ENCODE results near the gene ZNF365.

ZNF365 gene

GRCh38 chr10:62426086-62426485, 51.9 kb downstream of the ZNF365 start:
- no peak for TF ChIP-seq CTCF (IDR thresholded peaks at IDR 0.05; ENCODE audit: low read depth, low read length, missing control alignments)
- in situ Hi-C loops (cut with HindIII; ENCODE audit: low sequenced_read_pairs) = no loop called here
- H3K4me3 ChIP-seq (ENCODE audit: low read depth, low read length) = no peak overlapping the region
- no peak for DNase-seq (ENCODE audit: low read depth)

GRCh38 chr10:62426600-62426999, 52.4 kb downstream of the ZNF365 start:
- H3K4me3 ChIP-seq (ENCODE audit: low read depth, low read length) = no peak overlapping the region
- TF ChIP-seq CTCF (IDR thresholded peaks at IDR 0.05; ENCODE audit: low read depth, low read length, missing control alignments) = no peak
- in situ Hi-C loops (cut with HindIII; ENCODE audit: low sequenced_read_pairs) = no loop called here
- no peak for DNase-seq (ENCODE audit: low read depth)

- no peak for TF ChIP-seq CTCF (IDR thresholded peaks at IDR 0.05; ENCODE audit: low read depth, low read length, missing control alignments)
- DNase-seq (ENCODE audit: low read depth) = no peak
- in situ Hi-C loops (cut with HindIII; ENCODE audit: low sequenced_read_pairs) = no loop called here
- H3K4me3 ChIP-seq (ENCODE audit: low read depth, low read length) = no peak overlapping the region
These were observed 56.7 kb downstream of the ZNF365 start for GRCh38 chr10:62430881-62431280.

GRCh38 chr10:62433181-62433692, 59.1 kb downstream of the ZNF365 start:
- no peak for TF ChIP-seq CTCF (IDR thresholded peaks at IDR 0.05; ENCODE audit: low read depth, low read length, missing control alignments)
- peak; percentile 90 for DNase-seq (ENCODE audit: low read depth)
- in situ Hi-C loops (cut with HindIII; ENCODE audit: low sequenced_read_pairs) = no loop called here
- no peak overlapping the region for H3K4me3 ChIP-seq (ENCODE audit: low read depth, low read length)

- in situ Hi-C loops (cut with HindIII; ENCODE audit: low sequenced_read_pairs) = no loop called here
- TF ChIP-seq CTCF (IDR thresholded peaks at IDR 0.05; ENCODE audit: low read depth, low read length, missing control alignments) = no peak
- no peak overlapping the region for H3K4me3 ChIP-seq (ENCODE audit: low read depth, low read length)
- no peak for DNase-seq (ENCODE audit: low read depth)
These were observed 59.7 kb downstream of the ZNF365 start for GRCh38 chr10:62433901-62434300.

- in situ Hi-C loops (cut with HindIII; ENCODE audit: low sequenced_read_pairs) = no loop called here
- no peak overlapping the region for H3K4me3 ChIP-seq (ENCODE audit: low read depth, low read length)
- TF ChIP-seq CTCF (IDR thresholded peaks at IDR 0.05; ENCODE audit: low read depth, low read length, missing control alignments) = peak; percentile 60
- peak; percentile 75 for DNase-seq (ENCODE audit: low read depth)
These were observed 63.5 kb downstream of the ZNF365 start for GRCh38 chr10:62437696-62438095.

GRCh38 chr10:62442006-62442405, 67.8 kb downstream of the ZNF365 start:
- H3K4me3 ChIP-seq (ENCODE audit: low read depth, low read length) = no peak overlapping the region
- TF ChIP-seq CTCF (IDR thresholded peaks at IDR 0.05; ENCODE audit: low read depth, low read length, missing control alignments) = no peak
- no peak for DNase-seq (ENCODE audit: low read depth)
- in situ Hi-C loops (cut with HindIII; ENCODE audit: low sequenced_read_pairs) = no loop called here

All from astrocyte of the cerebellum (primary cell).